GM15510 (cell line): ENCODE results near the gene TENT4A.

Experiments
- POLR2A ChIP-seq: IDR thresholded peaks from 3 replicates; pipeline ENCODE4 v1.6.1; 2011; ENCODE audit warnings: borderline replicate concordance; ENCODE audit not compliant: insufficient read length; ENCODE audit errors: extremely low read depth

TENT4A gene

GRCh38 chr5:6792911-6793471, 79.8 kb downstream of the TENT4A start:
- TF ChIP-seq POLR2A, result no peak

- no peak for TF ChIP-seq POLR2A
Observed at GRCh38 chr5:6801236-6801635, 88.0 kb downstream of the TENT4A start.

- TF ChIP-seq POLR2A, result no peak
Observed at GRCh38 chr5:6803981-6804550, 90.8 kb downstream of the TENT4A start.

- TF ChIP-seq POLR2A, result no peak
Observed at GRCh38 chr5:6804766-6805501, 91.7 kb downstream of the TENT4A start.

- TF ChIP-seq POLR2A, result no peak
Observed at GRCh38 chr5:6805841-6806240, 92.6 kb downstream of the TENT4A start.
